Stimulated activated CD8-positive, alpha-beta memory T cell treated with anti-CD3 and anti-CD28 coated beads, Interleukin-7, amount 100 ng/mL, for 4 hours (primary cell): ENCODE results near the gene CDT1.
A peak's percentile ranks its signal among the peaks of the same experiment; 100 is the strongest.

Experiments used
- DNase-seq, 2 donors: peaks; one replicate each; pipeline ENCODE4 v3.0.0-alpha.2; 2020; ENCODE audit warnings: low read depth in 2 of 2

Gene CDT1

GRCh38 chr16:88856122-88856827, 52.7 kb downstream of the CDT1 start:
- DNase-seq, result no peak

DNA sequence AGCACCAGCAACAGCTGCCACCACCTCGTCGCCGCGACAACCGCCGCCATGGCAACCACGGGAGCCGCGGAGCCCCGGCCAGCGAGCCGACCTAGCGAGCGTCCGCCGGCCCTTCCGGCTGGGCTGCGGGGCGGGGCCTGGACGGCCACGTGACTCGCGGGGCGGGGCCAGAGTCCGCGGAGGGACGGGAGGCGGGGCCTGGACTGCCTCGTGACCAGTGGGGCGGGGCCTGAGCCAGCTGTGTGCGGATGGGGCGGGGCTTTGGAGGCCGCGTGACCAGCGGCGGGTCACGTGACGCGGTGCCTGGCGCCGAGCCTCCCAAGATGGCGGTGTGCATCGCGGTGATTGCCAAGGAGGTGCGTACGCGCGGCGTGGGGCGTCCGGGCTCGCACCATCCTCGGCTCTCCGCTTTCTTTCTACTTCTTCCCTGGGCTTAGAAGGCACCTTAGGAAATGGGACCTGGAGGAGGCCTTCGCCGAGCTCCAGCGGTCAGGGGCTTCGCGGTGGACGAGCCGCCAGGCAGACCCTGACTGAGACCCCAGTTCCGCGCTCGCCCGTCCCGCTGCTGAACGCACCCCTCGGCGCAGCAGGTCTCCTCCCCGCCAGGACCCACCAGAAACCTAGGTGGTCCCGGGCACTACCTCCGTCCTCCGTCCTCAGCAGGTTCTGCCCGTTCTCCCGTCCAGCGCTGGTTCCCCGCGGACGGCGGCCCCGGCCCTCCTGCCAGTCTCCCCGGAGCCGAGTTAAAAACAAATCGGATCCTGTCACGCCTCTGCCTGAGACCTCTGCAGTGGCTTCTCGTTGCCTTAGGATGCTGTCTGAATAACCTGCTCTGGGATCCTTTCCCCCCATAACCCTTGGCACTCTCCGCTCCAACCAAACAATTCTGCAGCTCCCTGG, 53.5 kb downstream of the CDT1 start, which contains the start of the genes GALNS and TRAPPC2L:
GALNS (minus strand) TSS at position 120 of the 900 bp plus-strand sequence; CDS start at position 50, 70 bp downstream.
TRAPPC2L (plus strand) TSS at position 300 of the 900 bp plus-strand sequence; CDS start at position 324, 24 bp downstream.
- DNase-seq, result peak; percentile 95 to 98

DNA sequence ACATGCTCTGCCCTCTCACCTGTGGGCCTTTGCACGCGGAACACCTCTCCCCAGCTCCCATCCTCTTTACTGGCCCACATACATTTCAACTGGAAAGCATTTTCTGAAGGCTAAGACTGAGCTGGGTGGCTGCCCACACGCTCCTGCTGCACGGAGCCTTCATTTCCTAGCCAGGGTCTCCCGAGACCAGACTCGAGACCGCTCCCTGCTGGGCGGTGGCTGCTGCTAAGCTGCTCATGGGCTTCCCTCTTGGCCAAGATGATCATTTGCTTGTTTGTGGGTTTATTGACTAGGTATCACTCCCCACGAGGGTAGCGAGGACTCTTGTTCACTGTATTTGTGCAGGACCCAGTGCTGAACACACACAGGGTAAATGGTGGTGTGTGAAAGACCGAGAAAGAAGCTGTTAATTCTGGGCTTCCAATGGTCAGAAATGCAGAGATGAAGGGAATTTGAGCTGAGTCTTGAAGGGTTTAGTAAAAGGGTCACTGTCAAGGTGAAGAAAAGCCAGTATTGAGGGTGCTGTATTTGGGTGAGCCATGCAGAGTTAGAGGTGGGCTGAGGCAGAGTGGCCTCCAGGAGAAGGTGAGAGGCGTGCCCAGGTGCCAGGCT, 54.2 kb downstream of the CDT1 start:
- DNase-seq, result peak; percentile 59 to 73
